Frontal cortex (tissue), 4 donors: ENCODE data around the gene TRIM75. TPM values are rescaled to one million over a fixed set of nuclear protein-coding genes. Genes with fewer than 3 reads are reported as not detected.
"Not testable (repeated sequence)": the region's sequence is repeated elsewhere in the genome, so short reads cannot be mapped to it uniquely, and the experiment has no call there.

Source experiments
- DNase-seq, 2 donors: peaks; one replicate each; pipeline ENCODE4 v3.0.0; 2012; ENCODE audit warnings: low spot score in 2 of 2
- FAIRE-seq: peaks from 2 replicates; lab custom pipeline; 2012; peaks lifted over from hg19 to GRCh38; lab: Jason Lieb, UNC
- small RNA-seq: library from RNA; depleted of rRNA; stranded (forward); fragments of <200 nt; gene quantifications from one replicate; pipeline ENCODE3, GENCODE V24; 2014
- total RNA-seq: library from RNA; depleted of rRNA; stranded (reverse); fragments of >200 nt; gene quantifications from one replicate; pipeline ENCODE4 v1.2.3, GENCODE V29; 2014
- donor health status: control.
- donor health status: control.
- donor health status: control.

TRIM75 gene
- total RNA-seq, 1 donor from 2014 or later = not detected

- no peak for DNase-seq
- FAIRE-seq = no peak
Observed at GRCh38 chr4:165070560-165070959, 16.9 kb downstream of the TRIM75 start.

GRCh38 chr4:165073346-165073745, 19.7 kb downstream of the TRIM75 start:
- not testable (repeated sequence) for FAIRE-seq, DNase-seq

DNA sequence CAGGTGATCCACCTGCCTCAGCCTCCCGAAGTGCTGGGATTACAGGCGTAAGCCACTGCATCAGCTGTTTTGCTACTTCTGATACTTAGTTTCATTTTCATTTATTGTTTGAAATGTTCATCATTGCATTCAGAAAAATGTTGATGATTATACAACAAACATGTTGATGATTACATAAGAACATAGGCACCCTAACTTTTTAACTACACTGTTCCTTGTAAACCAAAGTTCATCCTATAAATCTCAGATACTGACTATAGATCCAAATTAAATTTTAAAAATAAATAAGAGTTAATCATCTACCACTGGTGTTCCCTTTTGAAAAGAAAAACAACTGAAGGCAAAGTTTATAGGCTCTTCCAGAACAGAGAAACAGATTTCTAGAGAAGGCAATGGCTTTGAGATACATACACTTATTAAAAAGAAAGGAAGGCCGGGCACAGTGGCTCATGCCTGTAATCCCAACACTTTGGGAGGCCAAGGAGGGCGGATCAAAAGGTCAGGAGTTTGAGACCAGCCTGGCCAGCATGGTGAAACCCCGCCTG, 23.4 kb downstream of the TRIM75 start:
- FAIRE-seq = no peak
- no peak for DNase-seq

- no peak for DNase-seq
- no peak for FAIRE-seq
Observed at GRCh38 chr4:165079476-165079875, 25.8 kb downstream of the TRIM75 start.

DNA sequence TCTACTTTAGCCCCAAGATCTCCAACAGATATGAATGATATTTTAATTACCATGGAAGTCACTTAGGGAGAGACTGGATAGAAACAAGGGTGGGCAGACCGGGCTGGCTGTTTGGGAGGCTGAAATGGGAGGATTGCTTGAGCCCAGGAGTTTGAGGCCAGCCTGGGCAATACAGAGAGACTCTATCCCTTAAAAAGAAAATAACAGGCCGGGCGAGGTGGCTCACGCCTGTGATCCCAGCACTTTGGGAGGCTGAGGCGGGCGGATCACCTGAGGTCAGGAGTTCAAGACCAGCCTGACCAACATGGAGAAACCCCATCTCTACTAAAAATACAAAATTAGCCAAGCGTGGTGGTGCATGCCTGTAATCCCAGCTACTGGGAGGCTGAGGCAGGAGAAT, 31.1 kb downstream of the TRIM75 start:
- DNase-seq, FAIRE-seq: not testable (repeated sequence)

DNA sequence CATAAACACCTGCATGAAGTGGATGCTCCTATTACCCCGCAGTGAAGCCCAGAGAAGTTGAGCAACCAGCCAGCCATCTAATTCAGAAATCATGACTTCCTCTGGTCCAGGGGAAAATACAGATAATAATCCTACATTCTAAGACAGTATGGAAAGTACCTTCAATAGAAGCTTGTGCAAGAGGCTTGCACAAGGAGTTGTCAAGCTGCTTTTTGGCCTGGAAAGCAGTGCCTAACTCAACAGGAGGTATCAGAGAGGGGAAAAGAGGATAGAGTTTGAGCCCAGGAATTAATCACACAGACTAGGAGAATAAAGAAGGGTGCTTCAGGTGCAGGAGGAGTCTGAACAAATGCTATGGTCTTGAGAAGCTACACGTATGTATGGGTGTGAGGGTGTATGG, 32.3 kb downstream of the TRIM75 start:
- no peak for FAIRE-seq
- DNase-seq = no peak

DNA sequence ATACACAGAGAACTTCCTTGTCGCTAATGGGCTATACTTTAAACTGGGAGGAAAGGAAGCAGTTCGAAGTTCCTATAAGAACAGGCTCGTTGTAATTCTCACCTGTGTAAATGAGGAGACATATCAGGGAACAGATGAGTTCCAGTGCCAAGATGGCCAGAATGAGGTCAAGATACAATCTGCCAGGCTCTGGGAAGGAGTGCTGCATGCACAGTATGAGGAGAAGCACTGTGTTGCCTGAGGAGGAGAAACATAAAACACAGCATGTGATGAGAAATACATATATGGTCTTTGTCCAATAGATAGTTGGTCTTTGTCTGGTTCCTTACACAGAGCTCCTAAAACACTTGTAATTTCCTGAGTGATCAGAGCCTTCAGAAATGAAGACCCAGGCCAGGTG, 34.7 kb downstream of the TRIM75 start:
- FAIRE-seq = no peak

GRCh38 chr4:165092187-165092586, 38.5 kb downstream of the TRIM75 start:
- FAIRE-seq, DNase-seq: not testable (repeated sequence)

More for the DNA sequence above, 34.7 kb downstream of the TRIM75 start:
- no peak for DNase-seq

GRCh38 chr4:165094873-165095272, 41.2 kb downstream of the TRIM75 start:
- FAIRE-seq (no peak), DNase-seq (no peak)

DNA sequence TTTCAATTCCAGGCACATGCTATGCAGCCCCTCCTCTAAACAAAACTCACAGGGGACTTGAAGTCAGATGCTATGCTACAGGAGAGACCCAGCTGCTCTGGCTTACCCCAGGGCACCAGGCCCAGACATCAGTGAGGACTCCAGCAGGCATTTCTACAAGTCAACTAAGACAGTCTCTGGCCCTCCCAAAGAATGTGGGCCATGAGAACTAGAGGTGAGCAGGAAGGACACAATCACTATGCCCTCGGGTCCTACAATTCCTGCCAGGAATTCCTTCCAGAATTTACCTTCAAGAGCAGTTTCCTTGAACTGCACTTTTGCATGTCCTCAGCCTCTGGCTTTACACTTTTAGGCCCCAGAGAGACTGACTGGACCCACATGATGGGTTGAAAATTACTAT, 41.6 kb downstream of the TRIM75 start:
- no peak for FAIRE-seq
- no peak for DNase-seq

GRCh38 chr4:165096776-165097175, 43.1 kb downstream of the TRIM75 start:
- DNase-seq = no peak
- peak; percentile 15 for FAIRE-seq

DNA sequence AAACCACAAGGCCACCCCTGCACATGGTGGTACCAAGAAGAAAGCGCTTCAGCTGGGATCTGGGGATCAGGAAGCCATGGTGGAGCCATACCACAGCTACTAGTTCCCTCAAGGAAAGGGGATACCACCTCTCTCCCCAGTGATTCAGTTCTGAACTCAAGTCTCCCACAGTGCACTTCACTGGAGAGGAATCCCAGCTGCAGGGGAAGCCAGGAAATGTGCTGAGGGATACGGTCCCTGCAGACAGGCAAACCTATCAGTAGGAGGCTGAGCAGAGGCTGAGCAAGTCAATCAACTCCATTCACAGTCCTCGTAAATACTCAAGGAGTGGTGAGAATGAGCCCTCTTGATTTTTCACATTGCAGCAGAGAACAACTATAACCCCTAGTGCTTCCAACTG, 48.0 kb downstream of the TRIM75 start:
- FAIRE-seq (no peak), DNase-seq (no peak)

GRCh38 chr4:165106518-165106917, 52.9 kb downstream of the TRIM75 start:
- DNase-seq = no peak
- FAIRE-seq = no peak

Small RNA genes within 50 kb of the gene (small RNA-seq; reads per million reads assigned to genes)
- not detected for gene AC106872.12

Other genes with a start within 250 kb of the TRIM75 start
- gene APELA, start 176.7 kb upstream of the TRIM75 start, total RNA-seq = 0.41 TPM
- gene TRIM61, start 76.2 kb upstream of the TRIM75 start, total RNA-seq = 1.6 TPM
- gene TRIM60, start 21.9 kb upstream of the TRIM75 start, total RNA-seq = not detected
- 9.4 TPM for gene TMEM192, start 59.0 kb downstream of the TRIM75 start, total RNA-seq
- 81.1 TPM for gene KLHL2, start 153.7 kb downstream of the TRIM75 start, total RNA-seq